Smooth muscle cell (in vitro differentiated cells): ENCODE results near the gene ROR1. TPM values are rescaled to one million over a fixed set of nuclear protein-coding genes. Genes with fewer than 3 reads are reported as not detected.
A peak's percentile ranks its signal among the peaks of the same experiment; 100 is the strongest.

Source experiments
- DNase-seq: peaks from one replicate; lab custom pipeline; 2025; ENCODE audit not compliant: unreplicated experiment; lab: John Stamatoyannopoulos, UW
- H2AFZ ChIP-seq: fragments of 200-600 bp; sonication (generic); 2 replicates; pipeline ENCODE4 v1.6.0; 2016; ENCODE audit warnings: antibody characterized with exemption, low read depth, mild to moderate bottlenecking
- H3F3A ChIP-seq: fragments of 200-600 bp; sonication (generic); 2 replicates; pipeline ENCODE4 v1.6.0; 2017; ENCODE audit warnings: antibody characterized with exemption, low read depth
- H3K27ac ChIP-seq: fragments of 200-600 bp; sonication (generic); 2 replicates; pipeline ENCODE4 v1.5.1; 2016; ENCODE audit warnings: low read depth, mild to moderate bottlenecking
- H3K27me3 ChIP-seq: fragments of 200-600 bp; sonication (generic); 2 replicates; pipeline ENCODE4 v1.6.1; 2016; ENCODE audit warnings: low read depth, mild to moderate bottlenecking
- H3K36me3 ChIP-seq: fragments of 200-600 bp; sonication (generic); 2 replicates; pipeline ENCODE4 v1.5.1; 2016; ENCODE audit warnings: low read depth
- H3K4me1 ChIP-seq: fragments of 200-600 bp; sonication (generic); 2 replicates; pipeline ENCODE4 v1.5.1; 2016; ENCODE audit warnings: low read depth
- H3K4me2 ChIP-seq: fragments of 200-600 bp; sonication (generic); 2 replicates; pipeline ENCODE4 v1.6.0; 2016; ENCODE audit warnings: mild to moderate bottlenecking
- H3K4me3 ChIP-seq: fragments of 200-600 bp; sonication (generic); 2 replicates; pipeline ENCODE4 v1.5.1; 2016; ENCODE audit warnings: mild to moderate bottlenecking
- H3K79me2 ChIP-seq: fragments of 200-600 bp; sonication (generic); 2 replicates; pipeline ENCODE4 v1.6.0; 2016; ENCODE audit warnings: low read depth, mild to moderate bottlenecking
- H3K9ac ChIP-seq: fragments of 200-600 bp; sonication (generic); 2 replicates; pipeline ENCODE4 v1.6.0; 2016; ENCODE audit warnings: low read depth
- H3K9me3 ChIP-seq: fragments of 200-600 bp; sonication (generic); replicated peaks from 2 replicates; pipeline ENCODE4 v1.5.1; 2016; ENCODE audit warnings: low read depth
- H4K20me1 ChIP-seq: fragments of 200-600 bp; sonication (generic); 2 replicates; pipeline ENCODE4 v1.6.0; 2016; ENCODE audit warnings: low read depth
- CTCF ChIP-seq: fragments of 200-600 bp; sonication (generic); IDR thresholded peaks from 2 replicates; pipeline ENCODE4 v1.5.1; 2017; ENCODE audit warnings: borderline replicate concordance, mild to moderate bottlenecking, antibody characterized with exemption; ENCODE audit not compliant: insufficient read depth, poor library complexity, severe bottlenecking
- WGBS: methylation state at CpG from one replicate; pipeline ENCODE4 v1.1.7; 2016; ENCODE audit warnings: low lambda C conversion rate; 5-methylcytosine and 5-hydroxymethylcytosine counted together
- polyA plus RNA-seq: library from polyadenylated mRNA; unstranded; fragments of >200 nt; fragmentation: Nextera tagmentation; extraction: Ambion mirVana; gene quantifications from 2 replicates; pipeline ENCODE4 v1.2.1, GENCODE V29; 2016
- total RNA-seq: library from RNA; depleted of rRNA; stranded (reverse); fragments of >200 nt; gene quantifications from 2 replicates; pipeline ENCODE4 v1.2.3, GENCODE V29; 2014

The ROR1 gene
- total and polyA plus RNA-seq, 2 experiments from 2014 or later, result 3.3 to 7.2 TPM

- Histone ChIP-seq H3K4me2 (peak overlapping the region; percentile 20), H3K9ac (no peak overlapping the region), H3F3A (no peaks in the 10 kb centered on the region), H2AFZ (no peak overlapping the region), H4K20me1 (no peaks in the 10 kb centered on the region), H3K9me3 (no peaks in the 10 kb centered on the region), H3K36me3 (no peaks in the 10 kb centered on the region), H3K27me3 (no peaks in the 10 kb centered on the region), H3K4me3 (no peak overlapping the region), H3K79me2 (no peaks in the 10 kb centered on the region), H3K27ac (peak overlapping the region; percentile 7), H3K4me1 (peaks cover 8% of the 10 kb centered on the region)
- no peak for DNase-seq
- no peak for TF ChIP-seq CTCF
- 15% methylated on average over 2 of the region's 2 CpGs for WGBS
These were observed 289.2 kb downstream of the ROR1 start for GRCh38 chr1:64062941-64063581.

DNA sequence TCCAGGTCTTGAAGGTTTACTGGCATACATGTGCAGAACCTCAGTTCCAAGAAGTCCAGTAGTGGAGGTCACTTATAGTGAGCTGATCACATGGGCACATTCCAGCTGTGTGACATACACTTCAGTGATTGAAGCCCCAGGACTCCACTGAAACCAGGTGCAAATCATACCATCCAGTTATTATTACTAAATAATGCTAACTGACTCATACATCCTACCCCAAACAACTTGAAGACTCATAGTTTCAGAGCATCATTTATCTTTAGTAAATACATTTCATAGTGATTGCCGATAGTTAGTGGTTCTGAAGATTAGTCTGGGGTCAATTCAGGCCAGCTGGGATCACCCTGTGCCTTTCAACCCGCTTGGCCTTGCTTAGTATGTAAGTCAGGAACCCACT, 291.8 kb downstream of the ROR1 start:
- H3K27ac ChIP-seq, result no peak overlapping the region
- no peak for TF ChIP-seq CTCF
- DNase-seq, result no peak

DNA sequence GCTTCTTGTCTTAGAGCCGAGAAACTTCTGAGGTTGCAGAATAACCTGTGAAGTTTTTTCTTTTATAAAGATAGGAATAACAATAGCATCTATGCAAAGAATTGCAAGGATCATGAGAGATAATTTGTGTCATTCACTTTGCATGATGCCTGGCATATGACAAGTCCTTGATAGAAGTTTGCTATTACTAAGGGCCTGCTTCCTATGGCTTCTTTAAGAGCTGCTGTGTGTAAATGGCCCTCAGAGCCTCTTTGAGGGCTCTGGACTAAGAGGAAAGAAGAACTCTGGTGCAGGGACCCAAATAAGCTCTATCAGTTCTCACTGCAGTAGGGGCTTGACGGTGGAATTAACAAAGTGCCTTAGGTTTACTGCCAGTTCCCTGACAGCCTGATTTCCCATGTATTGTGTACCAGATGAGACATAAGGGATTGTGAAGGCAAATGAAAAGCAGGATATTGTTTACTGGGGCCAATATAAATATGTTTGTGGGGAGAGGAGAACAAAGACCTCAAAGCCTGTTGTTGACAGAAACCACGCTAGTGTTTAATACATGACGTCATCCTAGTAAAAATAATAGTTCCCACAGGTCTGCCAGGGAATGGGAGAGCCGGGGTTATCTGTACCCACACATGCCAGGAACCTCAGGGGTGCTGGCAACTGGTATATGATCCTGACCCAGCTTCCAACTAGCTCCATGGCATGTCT, 298.4 kb downstream of the ROR1 start:
- Histone ChIP-seq H3K27ac (no peak overlapping the region), H3K4me3 (no peak overlapping the region), H3K36me3 (no peaks in the 10 kb centered on the region), H3K4me2 (no peak overlapping the region), H3K9me3 (no peaks in the 10 kb centered on the region), H3K4me1 (peaks cover 20% of the 10 kb centered on the region), H3K79me2 (no peaks in the 10 kb centered on the region), H3K27me3 (no peaks in the 10 kb centered on the region), H4K20me1 (no peaks in the 10 kb centered on the region), H3F3A (no peaks in the 10 kb centered on the region), H3K9ac (no peak overlapping the region), H2AFZ (no peak overlapping the region)
- 37% methylated on average over 5 of the region's 5 CpGs for whole genome bisulfite sequencing
- DNase-seq, result no peak
- TF ChIP-seq CTCF, result no peak

More for the DNA sequence above, 291.8 kb downstream of the ROR1 start:
- H2AFZ ChIP-seq, result no peak overlapping the region
- H3K9ac ChIP-seq, result no peak overlapping the region
- H3K9me3 ChIP-seq, result no peaks in the 10 kb centered on the region
- H3F3A ChIP-seq, result no peaks in the 10 kb centered on the region
- H3K4me1 ChIP-seq, result peaks cover 8% of the 10 kb centered on the region
- no peaks in the 10 kb centered on the region for H3K79me2 ChIP-seq
- H3K4me3 ChIP-seq, result no peak overlapping the region
- no peaks in the 10 kb centered on the region for H4K20me1 ChIP-seq
- no peak overlapping the region for H3K4me2 ChIP-seq
- WGBS, result 95% methylated on average over 2 of the region's 2 CpGs
- H3K36me3 ChIP-seq, result no peaks in the 10 kb centered on the region
- no peaks in the 10 kb centered on the region for H3K27me3 ChIP-seq

- Histone ChIP-seq H3K79me2 (no peaks in the 10 kb centered on the region), H4K20me1 (no peaks in the 10 kb centered on the region), H3K4me2 (no peak overlapping the region), H3K27ac (no peak overlapping the region), H3K36me3 (no peaks in the 10 kb centered on the region), H3K27me3 (no peaks in the 10 kb centered on the region), H3K4me1 (peaks cover 20% of the 10 kb centered on the region), H3K9ac (no peak overlapping the region), H3K9me3 (no peaks in the 10 kb centered on the region), H2AFZ (no peak overlapping the region), H3K4me3 (no peak overlapping the region), H3F3A (no peaks in the 10 kb centered on the region)
- TF ChIP-seq CTCF, result no peak
- DNase-seq, result no peak
- 34% methylated on average over 2 of the region's 2 CpGs for WGBS
These were observed 299.9 kb downstream of the ROR1 start for GRCh38 chr1:64073705-64074104.
